CD14-positive monocyte (primary cell): ENCODE results near the gene SNRPD3. TPM values are rescaled to one million over a fixed set of nuclear protein-coding genes. Genes with fewer than 3 reads are reported as not detected.

ENCODE experiments used
- DNase-seq, 3 donors: peaks; one replicate each; pipeline ENCODE4 v3.0.0-alpha.2; 2011 to 2022
- H2AFZ ChIP-seq: 2 replicates; pipeline ENCODE4 v1.6.0; 2012; ENCODE audit warnings: mild to moderate bottlenecking, low read depth, low read length, inconsistent platforms; ENCODE audit not compliant: insufficient read depth, poor library complexity, severe bottlenecking
- H3K27ac ChIP-seq, 2 donors: 1 replicate in 1 of 2; 2 replicates in 1 of 2; pipeline ENCODE4 v1.5.1; 2012 to 2013; ENCODE audit warnings: low read length in 2 of 2, control low read depth in 1 of 2, inconsistent platforms in 1 of 2, low read depth in 1 of 2, mild to moderate bottlenecking in 1 of 2
- H3K27me3 ChIP-seq, 2 donors: one replicate each; pipeline versions ENCODE4 v1.6.0 to v1.6.1; 2011 to 2013; ENCODE audit warnings: low read length in 2 of 2; ENCODE audit not compliant: control insufficient read depth in 2 of 2, insufficient read depth in 2 of 2
- H3K36me3 ChIP-seq, 2 donors: replicated peaks in 1 of 2; 1 replicate in 1 of 2; 2 replicates in 1 of 2; pipeline versions ENCODE4 v1.5.1 to v1.6.1; 2012 to 2013; ENCODE audit warnings: low read length in 2 of 2, control low read depth in 1 of 2, inconsistent platforms in 1 of 2, mild to moderate bottlenecking in 1 of 2; ENCODE audit not compliant: insufficient read depth in 2 of 2, control insufficient read depth in 1 of 2
- H3K4me1 ChIP-seq, 2 donors: 1 replicate in 1 of 2; 2 replicates in 1 of 2; pipeline versions ENCODE4 v1.5.1 to v1.6.1; 2012 to 2013; ENCODE audit warnings: low read length in 2 of 2, control low read depth in 1 of 2, inconsistent platforms in 1 of 2, mild to moderate bottlenecking in 1 of 2, moderate library complexity in 1 of 2; ENCODE audit not compliant: insufficient read depth in 2 of 2, control insufficient read depth in 1 of 2
- H3K4me2 ChIP-seq: replicated peaks from 2 replicates; pipeline ENCODE3; 2012; ENCODE audit warnings: low read length, moderate library complexity, mild to moderate bottlenecking; ENCODE audit not compliant: poor library complexity, severe bottlenecking; ENCODE audit errors: extremely low read depth
- H3K4me3 ChIP-seq, 3 experiments: fragments of 200-600 bp in 1 of 3; sonication (generic) in 1 of 3; replicated peaks in 1 of 3; 1 replicate in 2 of 3; 2 replicates in 1 of 3; pipeline ENCODE4 v1.5.1; 2011 to 2013; ENCODE audit warnings: low read length in 3 of 3, mild to moderate bottlenecking in 3 of 3, control low read depth in 2 of 3, low read depth in 2 of 3, inconsistent platforms in 1 of 3, moderate library complexity in 1 of 3
- H3K79me2 ChIP-seq: 2 replicates; pipeline ENCODE4 v1.6.0; 2012; ENCODE audit warnings: mild to moderate bottlenecking, control low read depth, inconsistent platforms, low read length, moderate library complexity; ENCODE audit not compliant: insufficient read depth
- H3K9ac ChIP-seq: 2 replicates; pipeline ENCODE4 v1.6.0; 2017; ENCODE audit warnings: low read length, mild to moderate bottlenecking; ENCODE audit not compliant: insufficient read depth, poor library complexity, severe bottlenecking
- H3K9me3 ChIP-seq, 2 donors: replicated peaks in 1 of 2; 1 replicate in 1 of 2; 2 replicates in 1 of 2; pipeline versions ENCODE4 v1.5.1 to v1.6.1; 2012 to 2013; ENCODE audit warnings: low read length in 2 of 2, control low read depth in 1 of 2; ENCODE audit not compliant: control insufficient read depth in 1 of 2, insufficient read depth in 1 of 2
- H4K20me1 ChIP-seq: 2 replicates; pipeline ENCODE4 v1.6.0; 2012; ENCODE audit warnings: mild to moderate bottlenecking, low read length, control low read depth, moderate library complexity; ENCODE audit not compliant: insufficient read depth
- H3K27ac Mint-ChIP-seq, 7 donors: one replicate each; pipeline ENCODE4 v1.8.0; 2020; ENCODE audit warnings: mild to moderate bottlenecking in 7 of 7, mixed read lengths in 7 of 7, moderate library complexity in 6 of 7, inconsistent platforms in 2 of 7
- H3K27me3 Mint-ChIP-seq, 3 donors: one replicate each; pipeline ENCODE4 v1.8.0; 2021 to 2022; ENCODE audit warnings: low read depth in 3 of 3, mild to moderate bottlenecking in 3 of 3, mixed read lengths in 3 of 3, moderate library complexity in 3 of 3, inconsistent platforms in 1 of 3
- H3K36me3 Mint-ChIP-seq, 2 donors: one replicate each; pipeline ENCODE4 v1.8.0; 2020; ENCODE audit warnings: mixed read lengths in 2 of 2, inconsistent platforms in 1 of 2, mild to moderate bottlenecking in 1 of 2
- H3K4me1 Mint-ChIP-seq: one replicate; pipeline ENCODE4 v1.8.0; 2020; ENCODE audit warnings: mild to moderate bottlenecking, mixed read lengths
- H3K4me3 Mint-ChIP-seq, 2 donors: one replicate each; pipeline ENCODE4 v1.8.0; 2020; ENCODE audit warnings: mild to moderate bottlenecking in 2 of 2, mixed read lengths in 2 of 2, moderate library complexity in 1 of 2
- H3K9me3 Mint-ChIP-seq, 7 donors: one replicate each; pipeline ENCODE4 v1.8.0; 2020 to 2022; ENCODE audit warnings: mixed read lengths in 7 of 7, mild to moderate bottlenecking in 6 of 7, moderate library complexity in 6 of 7, inconsistent platforms in 2 of 7
- CTCF ChIP-seq: fragments of 200-600 bp; IDR thresholded peaks from one replicate; pipeline ENCODE4 v1.8.0; 2022; ENCODE audit warnings: antibody characterized with exemption, mild to moderate bottlenecking
- WGBS: methylation state at CpG from one replicate; pipeline ENCODE4 v1.1.5; 2013; ENCODE audit warnings: missing lambda C conversion rate; ENCODE audit not compliant: insufficient coverage; 5-methylcytosine and 5-hydroxymethylcytosine counted together
- intact Hi-C, 2 donors: fragments of 100-400 bp; cut with micrococcal nuclease; formaldehyde crosslinking; loops; one replicate each; pipeline versions ENCODE4 v1.15.0 to v1.15.1; 2023
- polyA plus RNA-seq, 3 donors: library from polyadenylated mRNA; depleted of rRNA in 1 of 3; unstranded in 2 of 3; stranded (reverse) in 1 of 3; fragments of 300-500 nt in 2 of 3; fragments of >200 nt in 1 of 3; fragmentation: Illumina TruSeq in 2 of 3; gene quantifications; 1 replicate in 2 of 3; 2 replicates in 1 of 3; pipeline ENCODE4 v1.2.3, GENCODE V29; 2012 to 2021

SNRPD3 gene
- polyA plus RNA-seq, 3 donors = 71.8 to 115 (median 80.9) TPM

GRCh38 chr22:24593836-24594568 is 38.2 kb downstream of the SNRPD3 start:
- Histone ChIP-seq H2AFZ (no peak overlapping the region), H3K9ac (no peak overlapping the region), H4K20me1 (no peaks in the 10 kb centered on the region), H3K27ac (no peak overlapping the region), H3K4me1 (peaks cover 8 to 15% of the 10 kb centered on the region in 2 donors), H3K9me3 (no peaks in the 10 kb centered on the region), H3K4me3 (no peak overlapping the region), H3K4me2 (no peak overlapping the region), H3K27me3 (no peaks in the 10 kb centered on the region), H3K36me3 (no peaks in the 10 kb centered on the region), H3K79me2 (no peaks in the 10 kb centered on the region)
- no peak for DNase-seq
- no peak overlapping the region for H3K27ac Mint-ChIP-seq
- no peak for TF ChIP-seq CTCF
- peak overlapping the region in 1 of 2 donors; percentile 72 for H3K4me3 Mint-ChIP-seq
- H3K4me1 Mint-ChIP-seq = peaks cover 9% of the 10 kb centered on the region
- H3K27me3 Mint-ChIP-seq = peaks cover under 1 to 9% (median 2%) of the 10 kb centered on the region in 3 donors
- no peaks in the 10 kb centered on the region for H3K9me3 Mint-ChIP-seq
- WGBS = 67% methylated on average over 13 of the region's 16 CpGs
- intact Hi-C loops = no loop called here
- no peaks in the 10 kb centered on the region for H3K36me3 Mint-ChIP-seq

- Mint-ChIP-seq H3K4me1 (peaks cover 9% of the 10 kb centered on the region), H3K4me3 (no peak overlapping the region)
- no peak overlapping the region for H3K9ac ChIP-seq
Observed at GRCh38 chr22:24594569-24595120, 38.8 kb downstream of the SNRPD3 start.

More at GRCh38 chr22:24594569-24595120, 38.8 kb downstream of the SNRPD3 start:
- H3K27me3 Mint-ChIP-seq = peaks cover 1 to 9% (median 2%) of the 10 kb centered on the region in 3 donors
- H3K4me3 ChIP-seq = no peak overlapping the region
- H2AFZ ChIP-seq = no peak overlapping the region
- H3K27me3 ChIP-seq = no peaks in the 10 kb centered on the region
- H3K27ac ChIP-seq = no peak overlapping the region
- no peaks in the 10 kb centered on the region for H3K9me3 Mint-ChIP-seq
- intact Hi-C loops = no loop called here
- H3K4me2 ChIP-seq = no peak overlapping the region
- peaks cover 8 to 15% of the 10 kb centered on the region in 2 donors for H3K4me1 ChIP-seq
- no peaks in the 10 kb centered on the region for H3K9me3 ChIP-seq
- H3K36me3 ChIP-seq = no peaks in the 10 kb centered on the region
- no peak for DNase-seq
- H3K27ac Mint-ChIP-seq = no peak overlapping the region
- no peaks in the 10 kb centered on the region for H3K36me3 Mint-ChIP-seq
- H4K20me1 ChIP-seq = no peaks in the 10 kb centered on the region
- no peaks in the 10 kb centered on the region for H3K79me2 ChIP-seq
- 94% methylated on average over 6 of the region's 7 CpGs for WGBS
- TF ChIP-seq CTCF = no peak
